Thyroid gland (tissue), 4 donors: ENCODE measurements around the gene B4GALNT3.

ENCODE experiments used
- POLR2A ChIP-seq, 2 donors: fragments of 450-650 bp; IDR thresholded peaks; one replicate each; pipeline ENCODE4 v1.6.1; 2017; ENCODE audit warnings: antibody characterized with exemption in 2 of 2, mild to moderate bottlenecking in 2 of 2, moderate library complexity in 1 of 2
- TF ChIP-seq, protein P1 (sequence below), 6 experiments: fragments of 200-600 bp in 3 of 6; fragments of 450-650 bp in 3 of 6; sonication (generic) in 3 of 6; IDR thresholded peaks; one replicate each; pipeline ENCODE4 v1.5.1; 2016 to 2019; ENCODE audit warnings: antibody characterized with exemption in 6 of 6, mild to moderate bottlenecking in 2 of 6, inconsistent platforms in 1 of 6, moderate library complexity in 1 of 6

- TF ChIP-seq POLR2A (IDR thresholded peaks at IDR 0.05): no peak
- TF ChIP-seq, protein P1, sequence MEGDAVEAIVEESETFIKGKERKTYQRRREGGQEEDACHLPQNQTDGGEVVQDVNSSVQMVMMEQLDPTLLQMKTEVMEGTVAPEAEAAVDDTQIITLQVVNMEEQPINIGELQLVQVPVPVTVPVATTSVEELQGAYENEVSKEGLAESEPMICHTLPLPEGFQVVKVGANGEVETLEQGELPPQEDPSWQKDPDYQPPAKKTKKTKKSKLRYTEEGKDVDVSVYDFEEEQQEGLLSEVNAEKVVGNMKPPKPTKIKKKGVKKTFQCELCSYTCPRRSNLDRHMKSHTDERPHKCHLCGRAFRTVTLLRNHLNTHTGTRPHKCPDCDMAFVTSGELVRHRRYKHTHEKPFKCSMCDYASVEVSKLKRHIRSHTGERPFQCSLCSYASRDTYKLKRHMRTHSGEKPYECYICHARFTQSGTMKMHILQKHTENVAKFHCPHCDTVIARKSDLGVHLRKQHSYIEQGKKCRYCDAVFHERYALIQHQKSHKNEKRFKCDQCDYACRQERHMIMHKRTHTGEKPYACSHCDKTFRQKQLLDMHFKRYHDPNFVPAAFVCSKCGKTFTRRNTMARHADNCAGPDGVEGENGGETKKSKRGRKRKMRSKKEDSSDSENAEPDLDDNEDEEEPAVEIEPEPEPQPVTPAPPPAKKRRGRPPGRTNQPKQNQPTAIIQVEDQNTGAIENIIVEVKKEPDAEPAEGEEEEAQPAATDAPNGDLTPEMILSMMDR (IDR thresholded peaks at IDR 0.05): no peak
These were observed 100.2 kb downstream of the B4GALNT3 start for GRCh38 chr12:559906-560455.
